Measurements from ENCODE around the gene COL11A2. TPM values are rescaled to one million over a fixed set of nuclear protein-coding genes. Genes with fewer than 3 reads are reported as not detected.

COL11A2 gene
- polyA plus RNA-seq, 1 donor from 2014 or later, result 9.8 TPM

GRCh38 chr6:33198853-33199436 lies 6.7 kb upstream of the COL11A2 start:
- Histone ChIP-seq H3K4me3 (ENCODE audit: low read length) (peak overlapping the region; percentile 92), H3K9me3 (ENCODE audit: low read length) (no peaks in the 10 kb centered on the region), H2AFZ (ENCODE audit: low read depth, low read length) (no peak overlapping the region), H3K4me2 (ENCODE audit: low read length) (peak overlapping the region; percentile 92), H3K27me3 (ENCODE audit: insufficient read depth, low read depth, low read length) (no peaks in the 10 kb centered on the region), H3K9ac (ENCODE audit: low read length) (peak overlapping the region; percentile 96), H4K20me1 (ENCODE audit: insufficient read depth) (no peaks in the 10 kb centered on the region), H3K79me2 (replicated peaks; ENCODE audit: insufficient read depth, low read length) (peaks cover 30% of the 10 kb centered on the region), H3K9me2 (ENCODE audit: insufficient read depth, low read length) (no peaks in the 10 kb centered on the region), H3K27ac (ENCODE audit: low read length) (no peak overlapping the region), H3F3A (ENCODE audit: insufficient read depth, low read length, poor library complexity, severe bottlenecking) (no peaks in the 10 kb centered on the region), H3K36me3 (ENCODE audit: insufficient read depth, low read length) (peaks cover 14% of the 10 kb centered on the region)
- no peak for TF ChIP-seq EZH2 (IDR thresholded peaks at IDR 0.05; ENCODE audit: borderline replicate concordance, insufficient read depth, low read length, poor library complexity, severe bottlenecking)
- TF ChIP-seq EP300 (conservative IDR thresholded peaks at IDR 0.05; ENCODE audit: poor library complexity, severe bottlenecking), result no peak
- no peak for TF ChIP-seq SMC3 (conservative IDR thresholded peaks at IDR 0.05; ENCODE audit: poor library complexity)
- no peak for TF ChIP-seq CTCF (IDR thresholded peaks at IDR 0.05; ENCODE audit: poor library complexity, severe bottlenecking)

- no peaks in the 10 kb centered on the region for H3F3A ChIP-seq (ENCODE audit: insufficient read depth, low read length, poor library complexity, severe bottlenecking)
- H3K27me3 ChIP-seq (ENCODE audit: insufficient read depth, low read depth, low read length), result no peaks in the 10 kb centered on the region
- no peak overlapping the region for H3K27ac ChIP-seq (ENCODE audit: low read length)
- H3K36me3 ChIP-seq (ENCODE audit: insufficient read depth, low read length), result peaks cover 9% of the 10 kb centered on the region
- no peak overlapping the region for H2AFZ ChIP-seq (ENCODE audit: low read depth, low read length)
- H3K4me2 ChIP-seq (ENCODE audit: low read length), result no peak overlapping the region
- no peak overlapping the region for H3K9ac ChIP-seq (ENCODE audit: low read length)
- peak overlapping the region; percentile 92 for H3K4me3 ChIP-seq (ENCODE audit: low read length)
- TF ChIP-seq POLR2AphosphoS5 (IDR thresholded peaks at IDR 0.05) (no peak), EP300 (conservative IDR thresholded peaks at IDR 0.05; ENCODE audit: poor library complexity, severe bottlenecking) (no peak), EZH2 (IDR thresholded peaks at IDR 0.05; ENCODE audit: borderline replicate concordance, insufficient read depth, low read length, poor library complexity, severe bottlenecking) (no peak), RAD21 (conservative IDR thresholded peaks at IDR 0.05) (no peak), TAF1 (IDR thresholded peaks at IDR 0.05; ENCODE audit: low read depth) (no peak), MXI1 (conservative IDR thresholded peaks at IDR 0.05; ENCODE audit: poor library complexity, severe bottlenecking) (no peak), SMC3 (conservative IDR thresholded peaks at IDR 0.05; ENCODE audit: poor library complexity) (no peak), CTCF (IDR thresholded peaks at IDR 0.05; ENCODE audit: poor library complexity, severe bottlenecking) (no peak)
- TF ChIP-seq, protein P1, sequence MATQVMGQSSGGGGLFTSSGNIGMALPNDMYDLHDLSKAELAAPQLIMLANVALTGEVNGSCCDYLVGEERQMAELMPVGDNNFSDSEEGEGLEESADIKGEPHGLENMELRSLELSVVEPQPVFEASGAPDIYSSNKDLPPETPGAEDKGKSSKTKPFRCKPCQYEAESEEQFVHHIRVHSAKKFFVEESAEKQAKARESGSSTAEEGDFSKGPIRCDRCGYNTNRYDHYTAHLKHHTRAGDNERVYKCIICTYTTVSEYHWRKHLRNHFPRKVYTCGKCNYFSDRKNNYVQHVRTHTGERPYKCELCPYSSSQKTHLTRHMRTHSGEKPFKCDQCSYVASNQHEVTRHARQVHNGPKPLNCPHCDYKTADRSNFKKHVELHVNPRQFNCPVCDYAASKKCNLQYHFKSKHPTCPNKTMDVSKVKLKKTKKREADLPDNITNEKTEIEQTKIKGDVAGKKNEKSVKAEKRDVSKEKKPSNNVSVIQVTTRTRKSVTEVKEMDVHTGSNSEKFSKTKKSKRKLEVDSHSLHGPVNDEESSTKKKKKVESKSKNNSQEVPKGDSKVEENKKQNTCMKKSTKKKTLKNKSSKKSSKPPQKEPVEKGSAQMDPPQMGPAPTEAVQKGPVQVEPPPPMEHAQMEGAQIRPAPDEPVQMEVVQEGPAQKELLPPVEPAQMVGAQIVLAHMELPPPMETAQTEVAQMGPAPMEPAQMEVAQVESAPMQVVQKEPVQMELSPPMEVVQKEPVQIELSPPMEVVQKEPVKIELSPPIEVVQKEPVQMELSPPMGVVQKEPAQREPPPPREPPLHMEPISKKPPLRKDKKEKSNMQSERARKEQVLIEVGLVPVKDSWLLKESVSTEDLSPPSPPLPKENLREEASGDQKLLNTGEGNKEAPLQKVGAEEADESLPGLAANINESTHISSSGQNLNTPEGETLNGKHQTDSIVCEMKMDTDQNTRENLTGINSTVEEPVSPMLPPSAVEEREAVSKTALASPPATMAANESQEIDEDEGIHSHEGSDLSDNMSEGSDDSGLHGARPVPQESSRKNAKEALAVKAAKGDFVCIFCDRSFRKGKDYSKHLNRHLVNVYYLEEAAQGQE (IDR thresholded peaks at IDR 0.05; ENCODE audit: borderline replicate concordance), result no peak
- no peaks in the 10 kb centered on the region for H3K9me3 ChIP-seq (ENCODE audit: low read length)
- no peaks in the 10 kb centered on the region for H3K9me2 ChIP-seq (ENCODE audit: insufficient read depth, low read length)
- H3K79me2 ChIP-seq (replicated peaks; ENCODE audit: insufficient read depth, low read length), result peaks cover 27% of the 10 kb centered on the region
- no peaks in the 10 kb centered on the region for H4K20me1 ChIP-seq (ENCODE audit: insufficient read depth)
Observed at GRCh38 chr6:33198159-33198852, 6.0 kb upstream of the COL11A2 start.
